ENCODE data around the gene TXNRD1.
A peak's percentile ranks its signal among the peaks of the same experiment; 100 is the strongest.

TXNRD1 gene

GRCh38 chr12:104276273-104277131 is 60.9 kb downstream of the TXNRD1 start:
- ChIA-PET POLR2A (interaction anchor here (1.1 to 1.2 kb wide), 2 partner anchors 11 to 12 kb away, joined by 3 to 4 read pairs; no protein-coding TSS in a partner anchor), CTCF (interaction anchor here (0.6 to 1.2 kb wide), 2 partner anchors 23 to 63 kb away, joined by 3 to 4 read pairs; no protein-coding TSS in a partner anchor)
- no peaks in the 10 kb centered on the region for H3K36me3 ChIP-seq (ENCODE audit: control insufficient read depth in 2 of 2, insufficient read depth in 1 of 2, low read length in 2 of 2)
- H3K9me3 ChIP-seq (ENCODE audit: control insufficient read depth, insufficient read depth, low read depth, low read length) = no peaks in the 10 kb centered on the region
- no peak overlapping the region for H3K4me3 ChIP-seq (ENCODE audit: low read depth, low read length)
- TF ChIP-seq PATZ1 (tag by site-specific recombination; IDR thresholded peaks at IDR 0.05) (no peak), ZNF488 (tag by site-specific recombination; IDR thresholded peaks at IDR 0.05) (no peak), PRDM6 (tag by site-specific recombination; IDR thresholded peaks at IDR 0.05) (no peak), ZFHX2 (tag by site-specific recombination; conservative IDR thresholded peaks at IDR 0.05) (no peak), ZNF600 (tag by site-specific recombination; IDR thresholded peaks at IDR 0.05) (peak; percentile 22; the same call in 1 of the 2 replicates), FEZF1 (tag by site-specific recombination; IDR thresholded peaks at IDR 0.05) (peak; percentile 11; the same call in 1 of the 2 replicates)
- no peaks in the 10 kb centered on the region for H3K4me1 ChIP-seq (ENCODE audit: control insufficient read depth, insufficient read depth, low read length)
- no peak overlapping the region for H3K27ac ChIP-seq (ENCODE audit: extremely low read depth, low read depth, low read length)

- peak; percentile 69; the same call in 1 of the 2 replicates for TF ChIP-seq MZF1 (tag by site-specific recombination; IDR thresholded peaks at IDR 0.05; ENCODE audit: borderline replicate concordance)
- TF ChIP-seq ZBTB49 (tag by site-specific recombination; IDR thresholded peaks at IDR 0.05; ENCODE audit: low read depth) = no peak
- TF ChIP-seq PATZ1 (tag by site-specific recombination; IDR thresholded peaks at IDR 0.05) = no peak
- TF ChIP-seq PRDM10 (tag by site-specific recombination; IDR thresholded peaks at IDR 0.05) = peak; percentile 88
- peak; percentile 75 for TF ChIP-seq SP7 (tag by site-specific recombination; IDR thresholded peaks at IDR 0.05)
- TF ChIP-seq PRDM6 (tag by site-specific recombination; IDR thresholded peaks at IDR 0.05) = peak; percentile 75
- CTCF ChIA-PET = no interaction called here
- H3K4me3 ChIP-seq (ENCODE audit: low read depth, low read length) = no peak overlapping the region
- H3K4me1 ChIP-seq (ENCODE audit: control insufficient read depth, insufficient read depth, low read length) = no peaks in the 10 kb centered on the region
- POLR2A ChIA-PET = interaction anchor here (0.6 kb wide), 1 partner anchor 9 kb away, joined by 3 read pairs; no protein-coding TSS in a partner anchor
- no peaks in the 10 kb centered on the region for H3K36me3 ChIP-seq (ENCODE audit: control insufficient read depth in 2 of 2, insufficient read depth in 1 of 2, low read length in 2 of 2)
- H3K9me3 ChIP-seq (ENCODE audit: control insufficient read depth, insufficient read depth, low read depth, low read length) = no peaks in the 10 kb centered on the region
- no peak overlapping the region for H3K27ac ChIP-seq (ENCODE audit: extremely low read depth, low read depth, low read length)
Measured at GRCh38 chr12:104279164-104279563, 63.6 kb downstream of the TXNRD1 start.
